Cardiac muscle cell (in vitro differentiated cells and primary cell): ENCODE data around the gene CHID1. TPM values are rescaled to one million over a fixed set of nuclear protein-coding genes. Genes with fewer than 3 reads are reported as not detected.

Experiments
- DNase-seq, 2 donors: peaks; one replicate each; pipeline versions ENCODE4 v3.0.0 to v3.0.0-alpha.2; 2010 to 2017; ENCODE audit warnings: low read depth in 1 of 2, low spot score in 1 of 2
- H3K27ac ChIP-seq: fragments of 200-600 bp; sonication (generic); 2 replicates; pipeline ENCODE4 v1.5.1; 2016
- H3K27me3 ChIP-seq: fragments of 200-600 bp; sonication (generic); 2 replicates; pipeline ENCODE4 v1.6.0; 2016; ENCODE audit warnings: control low read depth
- H3K36me3 ChIP-seq: fragments of 200-600 bp; sonication (generic); 2 replicates; pipeline ENCODE4 v1.5.1; 2016; ENCODE audit warnings: control low read depth
- H3K4me1 ChIP-seq: fragments of 200-600 bp; sonication (generic); 2 replicates; pipeline ENCODE4 v1.8.1; 2017; ENCODE audit warnings: low read depth, mild to moderate bottlenecking, mixed run types
- H3K4me3 ChIP-seq: fragments of 200-600 bp; sonication (generic); 2 replicates; pipeline ENCODE4 v1.5.1; 2016; ENCODE audit warnings: mild to moderate bottlenecking
- H3K9me3 ChIP-seq: fragments of 200-600 bp; sonication (generic); 2 replicates; pipeline ENCODE4 v1.5.1; 2017; ENCODE audit warnings: low read depth, mild to moderate bottlenecking, control low read depth
- polyA plus RNA-seq: library from polyadenylated mRNA; unstranded; fragments of >200 nt; fragmentation: Nextera tagmentation; extraction: Ambion mirVana; gene quantifications from 2 replicates; pipeline ENCODE4 v1.2.1, GENCODE V29; 2016
- total RNA-seq: library from RNA; depleted of rRNA; stranded (reverse); fragments of >200 nt; gene quantifications from 2 replicates; pipeline ENCODE4 v1.2.3, GENCODE V29; 2016
- TF ChIP-seq, protein P1 (sequence below): IDR thresholded peaks from 2 replicates; pipeline ENCODE4 v1.5.1; 2012; ENCODE audit warnings: low read depth, mild to moderate bottlenecking, low read length

The CHID1 gene
- total and polyA plus RNA-seq, 2 experiments from 2014 or later, result 67.7 to 145 TPM

DNA sequence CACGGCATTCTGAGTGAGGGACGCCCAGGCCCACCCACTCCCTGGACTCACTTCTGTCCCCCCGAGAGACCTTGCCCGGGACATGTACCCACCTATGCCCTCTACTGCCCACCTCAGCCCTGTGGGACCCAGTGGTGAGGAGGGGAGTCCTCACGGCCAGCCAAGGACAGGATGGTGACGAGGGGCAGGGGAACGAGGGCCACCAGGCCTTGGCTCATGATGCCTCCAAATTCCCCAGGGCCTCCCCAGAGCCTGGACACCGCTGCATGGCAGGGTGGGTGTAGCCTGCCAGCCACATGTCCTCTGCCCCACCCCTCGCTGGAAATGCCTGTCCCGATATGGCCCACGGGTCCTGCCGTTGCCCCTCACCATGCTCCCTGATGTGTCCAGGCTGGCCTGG is 41.8 kb downstream of the CHID1 start:
- no peaks in the 10 kb centered on the region for H3K27me3 ChIP-seq

GRCh38 chr11:868394-868793 is 42.2 kb downstream of the CHID1 start:
- TF ChIP-seq, protein P1, sequence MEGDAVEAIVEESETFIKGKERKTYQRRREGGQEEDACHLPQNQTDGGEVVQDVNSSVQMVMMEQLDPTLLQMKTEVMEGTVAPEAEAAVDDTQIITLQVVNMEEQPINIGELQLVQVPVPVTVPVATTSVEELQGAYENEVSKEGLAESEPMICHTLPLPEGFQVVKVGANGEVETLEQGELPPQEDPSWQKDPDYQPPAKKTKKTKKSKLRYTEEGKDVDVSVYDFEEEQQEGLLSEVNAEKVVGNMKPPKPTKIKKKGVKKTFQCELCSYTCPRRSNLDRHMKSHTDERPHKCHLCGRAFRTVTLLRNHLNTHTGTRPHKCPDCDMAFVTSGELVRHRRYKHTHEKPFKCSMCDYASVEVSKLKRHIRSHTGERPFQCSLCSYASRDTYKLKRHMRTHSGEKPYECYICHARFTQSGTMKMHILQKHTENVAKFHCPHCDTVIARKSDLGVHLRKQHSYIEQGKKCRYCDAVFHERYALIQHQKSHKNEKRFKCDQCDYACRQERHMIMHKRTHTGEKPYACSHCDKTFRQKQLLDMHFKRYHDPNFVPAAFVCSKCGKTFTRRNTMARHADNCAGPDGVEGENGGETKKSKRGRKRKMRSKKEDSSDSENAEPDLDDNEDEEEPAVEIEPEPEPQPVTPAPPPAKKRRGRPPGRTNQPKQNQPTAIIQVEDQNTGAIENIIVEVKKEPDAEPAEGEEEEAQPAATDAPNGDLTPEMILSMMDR, result no peak
- Histone ChIP-seq H3K27me3 (no peaks in the 10 kb centered on the region), H3K9me3 (no peaks in the 10 kb centered on the region), H3K4me1 (no peaks in the 10 kb centered on the region), H3K27ac (no peak overlapping the region), H3K4me3 (no peak overlapping the region), H3K36me3 (peaks cover 3% of the 10 kb centered on the region)
- DNase-seq, result no peak

More for the DNA sequence above, 41.8 kb downstream of the CHID1 start:
- H3K9me3 ChIP-seq, result no peaks in the 10 kb centered on the region
- H3K4me3 ChIP-seq, result no peak overlapping the region
- H3K27ac ChIP-seq, result no peak overlapping the region
- TF ChIP-seq, protein P1, result no peak
- no peaks in the 10 kb centered on the region for H3K4me1 ChIP-seq
- peaks cover 3% of the 10 kb centered on the region for H3K36me3 ChIP-seq
- no peak for DNase-seq

DNA sequence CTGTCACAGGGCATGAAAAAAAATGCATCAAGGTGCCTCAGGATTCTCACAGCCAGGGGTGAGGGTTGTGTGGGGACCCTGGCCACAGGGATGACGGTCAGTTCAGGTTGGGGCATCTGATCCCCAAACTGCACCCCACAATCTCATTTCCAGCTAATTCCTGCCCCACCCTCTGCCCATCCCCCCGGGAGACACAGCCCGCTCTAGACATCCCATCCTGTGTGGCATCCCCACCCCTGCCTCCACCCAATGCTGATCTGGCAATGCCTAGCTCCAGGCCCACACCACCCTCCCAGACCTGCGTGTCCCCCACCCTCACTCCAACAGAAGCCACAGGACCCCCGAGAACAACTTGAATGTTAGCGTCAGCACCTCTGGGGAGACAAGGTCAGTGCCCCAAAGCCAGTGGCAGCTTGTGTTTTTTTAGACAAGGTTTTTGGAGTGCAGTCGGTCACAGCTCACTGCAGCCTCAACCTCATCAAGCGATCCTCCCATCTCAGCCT is 42.7 kb downstream of the CHID1 start:
- peaks cover 3% of the 10 kb centered on the region for H3K36me3 ChIP-seq
- H3K9me3 ChIP-seq, result no peaks in the 10 kb centered on the region
- no peak overlapping the region for H3K27ac ChIP-seq
- H3K4me3 ChIP-seq, result no peak overlapping the region
- TF ChIP-seq, protein P1, result no peak
- H3K4me1 ChIP-seq, result no peaks in the 10 kb centered on the region
- H3K27me3 ChIP-seq, result no peaks in the 10 kb centered on the region
- no peak for DNase-seq

DNA sequence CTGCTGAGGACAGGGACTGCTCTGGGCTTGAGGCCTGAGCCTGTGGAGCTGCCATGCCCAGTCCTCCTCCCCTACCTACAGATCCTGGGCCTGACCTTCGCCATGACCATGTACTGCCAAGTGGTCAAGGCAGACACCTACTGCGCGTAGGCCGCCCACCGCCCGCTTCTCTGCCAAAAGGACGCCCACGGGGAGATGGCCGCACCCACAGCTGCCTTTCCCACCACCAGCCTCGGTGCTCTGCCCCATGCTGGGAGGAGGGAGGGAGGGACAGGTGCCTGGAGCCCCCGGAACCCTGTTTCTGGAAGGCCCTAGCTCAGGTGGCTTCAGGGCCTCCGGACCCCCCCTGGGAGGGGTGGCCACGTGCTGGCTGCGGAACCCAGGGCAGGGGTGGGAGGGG is 44.1 kb downstream of the CHID1 start:
- TF ChIP-seq, protein P1, result no peak
- Histone ChIP-seq H3K4me1 (no peaks in the 10 kb centered on the region), H3K36me3 (peaks cover 3% of the 10 kb centered on the region), H3K9me3 (no peaks in the 10 kb centered on the region), H3K4me3 (no peak overlapping the region), H3K27ac (no peak overlapping the region), H3K27me3 (no peaks in the 10 kb centered on the region)
- no peak for DNase-seq

- TF ChIP-seq, protein P1, result no peak
- Histone ChIP-seq H3K27me3 (no peaks in the 10 kb centered on the region), H3K27ac (no peak overlapping the region), H3K36me3 (peaks cover 3% of the 10 kb centered on the region), H3K9me3 (no peaks in the 10 kb centered on the region), H3K4me1 (no peaks in the 10 kb centered on the region), H3K4me3 (no peak overlapping the region)
- DNase-seq, result no peak
Observed at GRCh38 chr11:865462-866430, 44.9 kb downstream of the CHID1 start.
